ENCODE measurements around the gene DLGAP1. TPM values are rescaled to one million over a fixed set of nuclear protein-coding genes. Genes with fewer than 3 reads are reported as not detected.
"Not testable (repeated sequence)": the region's sequence is repeated elsewhere in the genome, so short reads cannot be mapped to it uniquely, and the experiment has no call there.

DLGAP1 gene
- total and polyA plus RNA-seq, 3 donors from 2014 or later, result 18.6 to 93.8 (median 69.1) TPM

DNA sequence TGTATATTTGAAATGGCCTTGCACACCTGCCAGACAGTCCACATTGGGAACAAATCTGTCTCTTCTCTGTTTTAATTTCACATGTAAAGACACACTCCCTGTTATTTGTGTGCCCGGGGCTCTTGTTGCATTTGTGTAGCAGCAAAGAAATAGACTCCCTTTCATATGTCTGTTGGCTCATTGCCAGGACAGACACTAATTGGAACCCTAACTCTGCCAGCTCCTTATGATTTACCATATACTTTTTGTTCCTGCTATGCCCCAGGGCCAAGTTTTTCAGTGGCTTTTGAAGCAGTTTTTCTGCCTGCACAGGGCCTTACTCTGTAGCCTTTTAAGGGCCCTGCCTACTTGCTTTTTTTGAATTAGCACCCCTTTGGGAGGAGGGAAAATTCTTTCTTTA lies 396.9 kb downstream of the DLGAP1 start:
- no peaks in the 10 kb centered on the region for H3K36me3 ChIP-seq (ENCODE audit: low read depth, missing control alignments)
- 38 to 40% methylated on average over 1 of the region's 1 CpG for WGBS, 2 donors
- H3K9me3 ChIP-seq, result no peaks in the 10 kb centered on the region
- H3K27ac ChIP-seq, result no peak overlapping the region
- no peak for TF ChIP-seq POLR2A (IDR thresholded peaks at IDR 0.05)
- TF ChIP-seq, protein P1, sequence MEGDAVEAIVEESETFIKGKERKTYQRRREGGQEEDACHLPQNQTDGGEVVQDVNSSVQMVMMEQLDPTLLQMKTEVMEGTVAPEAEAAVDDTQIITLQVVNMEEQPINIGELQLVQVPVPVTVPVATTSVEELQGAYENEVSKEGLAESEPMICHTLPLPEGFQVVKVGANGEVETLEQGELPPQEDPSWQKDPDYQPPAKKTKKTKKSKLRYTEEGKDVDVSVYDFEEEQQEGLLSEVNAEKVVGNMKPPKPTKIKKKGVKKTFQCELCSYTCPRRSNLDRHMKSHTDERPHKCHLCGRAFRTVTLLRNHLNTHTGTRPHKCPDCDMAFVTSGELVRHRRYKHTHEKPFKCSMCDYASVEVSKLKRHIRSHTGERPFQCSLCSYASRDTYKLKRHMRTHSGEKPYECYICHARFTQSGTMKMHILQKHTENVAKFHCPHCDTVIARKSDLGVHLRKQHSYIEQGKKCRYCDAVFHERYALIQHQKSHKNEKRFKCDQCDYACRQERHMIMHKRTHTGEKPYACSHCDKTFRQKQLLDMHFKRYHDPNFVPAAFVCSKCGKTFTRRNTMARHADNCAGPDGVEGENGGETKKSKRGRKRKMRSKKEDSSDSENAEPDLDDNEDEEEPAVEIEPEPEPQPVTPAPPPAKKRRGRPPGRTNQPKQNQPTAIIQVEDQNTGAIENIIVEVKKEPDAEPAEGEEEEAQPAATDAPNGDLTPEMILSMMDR (IDR thresholded peaks at IDR 0.05), result no peak
- intact Hi-C loops (cut with DNase I; ENCODE audit: low total_unique reads), result no loop called here
- DNase-seq, result no peak
- H3K27me3 ChIP-seq, result no peaks in the 10 kb centered on the region
- no peak overlapping the region for H3K4me3 ChIP-seq
- no peaks in the 10 kb centered on the region for H3K4me1 ChIP-seq

DNA sequence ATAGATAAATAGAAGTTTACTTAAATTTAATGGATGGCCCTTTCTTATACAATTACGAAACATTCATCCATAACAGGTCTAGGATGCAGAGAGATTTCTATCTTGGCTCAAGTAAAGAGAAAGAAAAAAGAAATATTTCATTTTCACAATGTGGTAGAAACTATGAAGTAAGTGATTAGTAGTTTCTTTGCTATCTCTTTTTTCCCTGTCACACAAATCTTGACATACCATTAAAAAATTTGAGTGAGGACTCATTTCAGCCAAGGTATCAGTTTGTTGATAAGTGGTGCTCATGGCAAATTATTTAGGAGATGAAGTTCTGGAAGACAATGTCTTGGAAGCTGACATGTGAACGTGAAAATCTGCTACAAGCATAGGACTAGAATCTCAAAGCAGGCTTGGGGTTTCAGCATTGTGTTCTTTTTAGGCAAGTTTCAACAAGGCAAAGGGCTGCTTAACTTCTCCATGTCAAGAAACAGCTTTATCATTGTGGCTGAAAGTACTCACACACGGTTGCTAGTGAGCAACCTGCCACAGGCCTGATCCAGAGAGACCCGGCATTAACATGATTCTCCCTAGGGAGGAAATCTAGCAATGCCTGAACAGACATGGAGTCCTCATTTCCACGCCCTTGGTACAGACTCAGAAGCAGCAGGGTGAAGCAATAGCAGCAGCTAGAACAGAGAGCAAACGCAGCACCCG lies 414.6 kb downstream of the DLGAP1 start:
- Histone ChIP-seq H3K36me3 (ENCODE audit: low read depth, missing control alignments) (no peaks in the 10 kb centered on the region), H3K4me3 (no peak overlapping the region), H3K9me3 (no peaks in the 10 kb centered on the region), H3K27me3 (no peaks in the 10 kb centered on the region), H3K27ac (no peak overlapping the region), H3K4me1 (no peaks in the 10 kb centered on the region)
- intact Hi-C loops (cut with DNase I; ENCODE audit: low total_unique reads), result no loop called here
- DNase-seq, result no peak
- WGBS, 2 donors, result 80 to 81% methylated on average over 7 of the region's 7 CpGs
- no peak for TF ChIP-seq POLR2A (IDR thresholded peaks at IDR 0.05)
- TF ChIP-seq, protein P1 (IDR thresholded peaks at IDR 0.05), result no peak

DNA sequence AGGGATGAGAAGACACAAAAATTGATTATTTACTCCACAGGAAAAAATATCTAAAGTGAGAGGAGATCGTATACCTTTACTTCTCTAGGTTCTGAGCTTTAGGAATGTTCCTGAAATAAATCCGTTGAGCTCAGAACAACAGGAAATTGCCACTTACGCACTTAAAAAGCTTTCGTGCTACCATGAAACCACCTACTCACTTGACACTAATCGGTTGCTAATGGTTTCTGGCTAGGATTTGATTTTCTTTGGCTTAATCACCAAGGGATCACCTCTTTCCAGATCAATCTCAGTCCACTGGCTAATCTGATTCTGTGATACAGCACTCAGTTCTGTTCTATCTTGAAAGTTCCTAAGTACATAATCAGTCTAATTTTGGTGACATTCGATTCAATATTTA lies 419.6 kb downstream of the DLGAP1 start:
- no peak overlapping the region for H3K27ac ChIP-seq
- H3K27me3 ChIP-seq, result no peaks in the 10 kb centered on the region
- 65 to 68% methylated on average over 6 of the region's 6 CpGs for WGBS, 2 donors
- TF ChIP-seq, protein P1 (IDR thresholded peaks at IDR 0.05), result no peak
- TF ChIP-seq POLR2A (IDR thresholded peaks at IDR 0.05), result no peak
- H3K4me3 ChIP-seq, result no peak overlapping the region
- DNase-seq, result no peak
- no peaks in the 10 kb centered on the region for H3K4me1 ChIP-seq
- no peaks in the 10 kb centered on the region for H3K36me3 ChIP-seq (ENCODE audit: low read depth, missing control alignments)
- intact Hi-C loops (cut with DNase I; ENCODE audit: low total_unique reads), result no loop called here
- H3K9me3 ChIP-seq, result no peaks in the 10 kb centered on the region

- H3K4me3 ChIP-seq; H3K9me3 ChIP-seq; intact Hi-C loops (cut with DNase I; ENCODE audit: low total_unique reads); H3K36me3 ChIP-seq (ENCODE audit: low read depth, missing control alignments); H3K27me3 ChIP-seq; DNase-seq; H3K27ac ChIP-seq; H3K4me1 ChIP-seq: not testable (repeated sequence)
- 93 to 94% methylated on average over 4 of the region's 4 CpGs for WGBS, 2 donors
Observed at GRCh38 chr18:4034815-4035214, 420.3 kb downstream of the DLGAP1 start.

- intact Hi-C loops (cut with DNase I; ENCODE audit: low total_unique reads), result no loop called here
- 79 to 88% methylated on average over 1 of the region's 1 CpG for WGBS, 2 donors
- no peaks in the 10 kb centered on the region for H3K9me3 ChIP-seq
- TF ChIP-seq POLR2A (IDR thresholded peaks at IDR 0.05), result no peak
- TF ChIP-seq, protein P1 (IDR thresholded peaks at IDR 0.05), result no peak
- no peak for DNase-seq
- H3K27ac ChIP-seq, result no peak overlapping the region
- no peaks in the 10 kb centered on the region for H3K4me1 ChIP-seq
- H3K36me3 ChIP-seq (ENCODE audit: low read depth, missing control alignments), result no peaks in the 10 kb centered on the region
- H3K27me3 ChIP-seq, result no peaks in the 10 kb centered on the region
- H3K4me3 ChIP-seq, result no peak overlapping the region
Observed at GRCh38 chr18:4026542-4026941, 428.6 kb downstream of the DLGAP1 start.

Measured in testis (tissue), 3 donors.